Testis (tissue), 2 donors: Measurements from ENCODE around the gene NPHP4.

ENCODE experiments used
- CTCF ChIP-seq, 3 experiments: fragments of 450-650 bp in 2 of 3; fragments of 200-600 bp in 1 of 3; sonication (generic) in 1 of 3; IDR thresholded peaks; one replicate each; pipeline ENCODE4 v1.5.1; 2016 to 2019; ENCODE audit warnings: antibody characterized with exemption in 3 of 3, mild to moderate bottlenecking in 2 of 3, moderate library complexity in 1 of 3
- POLR2A ChIP-seq: fragments of 450-650 bp; IDR thresholded peaks from one replicate; pipeline ENCODE4 v1.6.1; 2017; ENCODE audit warnings: antibody characterized with exemption, mild to moderate bottlenecking, moderate library complexity

- no peak for TF ChIP-seq CTCF (IDR thresholded peaks at IDR 0.05)
- no peak for TF ChIP-seq POLR2A
Observed at GRCh38 chr1:5856246-5856815, 135.9 kb downstream of the NPHP4 start.
